HUES64 (cell line): ENCODE data around the gene ST3GAL4.
"Not testable (repeated sequence)": the region's sequence is repeated elsewhere in the genome, so short reads cannot be mapped to it uniquely, and the experiment has no call there.

Source experiments
- H3K27ac ChIP-seq: 2 replicates; pipeline ENCODE4 v1.7.0; 2013; ENCODE audit warnings: low read depth, low read length, inconsistent platforms
- H3K27me3 ChIP-seq: 2 replicates; pipeline ENCODE4 v1.6.1; 2013; ENCODE audit warnings: mild to moderate bottlenecking, low read length; ENCODE audit not compliant: insufficient read depth
- H3K36me3 ChIP-seq: 2 replicates; pipeline ENCODE4 v1.6.1; 2013; ENCODE audit warnings: mild to moderate bottlenecking, low read length; ENCODE audit not compliant: insufficient read depth
- H3K4me1 ChIP-seq: 2 replicates; pipeline ENCODE4 v1.6.1; 2013; ENCODE audit warnings: mild to moderate bottlenecking, low read length, moderate library complexity; ENCODE audit not compliant: insufficient read depth
- H3K4me3 ChIP-seq: 2 replicates; pipeline ENCODE4 v1.5.1; 2013; ENCODE audit warnings: mild to moderate bottlenecking, low read length, moderate library complexity
- H3K9ac ChIP-seq: 2 replicates; pipeline ENCODE4 v1.6.1; 2013; ENCODE audit warnings: mild to moderate bottlenecking, low read depth, low read length
- H3K9me3 ChIP-seq: 2 replicates; pipeline ENCODE4 v1.6.1; 2013; ENCODE audit warnings: low read depth, low read length; ENCODE audit not compliant: insufficient read depth
- WGBS: fragments of 150-250, 120-280 bp; methylation state at CpG from one replicate; pipeline ENCODE4 v1.1.7; 2013; ENCODE audit warnings: missing lambda C conversion rate; 5-methylcytosine and 5-hydroxymethylcytosine counted together

The ST3GAL4 gene

GRCh38 chr11:126393143-126393542 is 37.7 kb downstream of the ST3GAL4 start:
- H3K4me3 ChIP-seq = no peak overlapping the region
- no peaks in the 10 kb centered on the region; the same call in 1 of the 2 replicates for H3K4me1 ChIP-seq
- no peak overlapping the region for H3K27ac ChIP-seq
- H3K27me3 ChIP-seq = no peaks in the 10 kb centered on the region
- H3K9ac ChIP-seq = no peak overlapping the region
- H3K9me3 ChIP-seq = no peaks in the 10 kb centered on the region
- no peaks in the 10 kb centered on the region for H3K36me3 ChIP-seq
- WGBS = 87% methylated on average over 5 of the region's 5 CpGs

- Histone ChIP-seq H3K4me3 (no peak overlapping the region), H3K27me3 (no peaks in the 10 kb centered on the region), H3K27ac (no peak overlapping the region), H3K4me1 (no peaks in the 10 kb centered on the region; the same call in 1 of the 2 replicates), H3K9me3 (no peaks in the 10 kb centered on the region), H3K36me3 (no peaks in the 10 kb centered on the region), H3K9ac (no peak overlapping the region)
- WGBS = 95% methylated on average over 3 of the region's 3 CpGs
Measured at GRCh38 chr11:126394036-126394435, 38.5 kb downstream of the ST3GAL4 start.

GRCh38 chr11:126394634-126395072 is 39.2 kb downstream of the ST3GAL4 start:
- H3K27me3 ChIP-seq, H3K4me1 ChIP-seq, H3K4me3 ChIP-seq, H3K9ac ChIP-seq, H3K27ac ChIP-seq, H3K36me3 ChIP-seq, H3K9me3 ChIP-seq: not testable (repeated sequence)
- 93% methylated on average over 5 of the region's 7 CpGs for WGBS

DNA sequence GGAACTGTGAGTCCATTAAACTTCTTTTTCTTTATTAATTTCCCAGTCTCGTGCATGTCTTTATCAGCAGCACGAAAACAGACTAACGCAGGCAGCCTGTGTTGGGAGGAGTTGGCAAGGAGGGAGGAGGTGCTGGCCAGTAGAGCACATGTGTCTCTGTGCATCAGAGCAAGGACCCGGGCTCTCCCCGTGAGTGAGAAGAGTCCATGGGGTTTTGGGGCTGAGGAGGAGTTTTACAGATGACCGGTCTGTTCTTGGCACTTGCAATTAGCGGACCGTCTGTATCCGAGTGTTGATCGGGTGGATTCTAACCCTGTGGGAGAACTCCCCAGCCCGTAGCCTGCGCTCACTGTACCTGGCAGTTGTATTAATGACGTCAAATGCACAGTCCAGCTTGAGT is 40.3 kb downstream of the ST3GAL4 start:
- H3K27ac ChIP-seq, H3K4me1 ChIP-seq, H3K4me3 ChIP-seq, H3K36me3 ChIP-seq, H3K9ac ChIP-seq, H3K27me3 ChIP-seq, H3K9me3 ChIP-seq: not testable (repeated sequence)
- WGBS = 97% methylated on average over 6 of the region's 13 CpGs

- not testable (repeated sequence) for H3K36me3 ChIP-seq, H3K27me3 ChIP-seq, H3K4me3 ChIP-seq, H3K9me3 ChIP-seq, H3K9ac ChIP-seq, H3K4me1 ChIP-seq, H3K27ac ChIP-seq
- WGBS = 94% methylated on average over 15 of the region's 15 CpGs
Measured at GRCh38 chr11:126396266-126396665, 40.8 kb downstream of the ST3GAL4 start.

- H3K4me3 ChIP-seq = no peak overlapping the region
- H3K27me3 ChIP-seq = no peaks in the 10 kb centered on the region
- 96% methylated on average over 4 of the region's 4 CpGs for WGBS
- H3K4me1 ChIP-seq = no peaks in the 10 kb centered on the region; the same call in 1 of the 2 replicates
- H3K36me3 ChIP-seq = no peaks in the 10 kb centered on the region
- H3K9me3 ChIP-seq = 0 out of 2 replicates have a peak, but pooled peaks cover 3% of the 10 kb centered on the region
- no peak overlapping the region for H3K9ac ChIP-seq
- no peak overlapping the region for H3K27ac ChIP-seq
Measured at GRCh38 chr11:126396965-126397364, 41.5 kb downstream of the ST3GAL4 start.

GRCh38 chr11:126398296-126398695 is 42.8 kb downstream of the ST3GAL4 start:
- H3K4me1 ChIP-seq = peaks cover 7% of the 10 kb centered on the region
- 0 out of 2 replicates have a peak, but pooled peaks cover 3% of the 10 kb centered on the region for H3K9me3 ChIP-seq
- WGBS = 94% methylated on average over 4 of the region's 4 CpGs
- H3K9ac ChIP-seq = no peak overlapping the region
- H3K27me3 ChIP-seq = no peaks in the 10 kb centered on the region
- H3K36me3 ChIP-seq = no peaks in the 10 kb centered on the region
- H3K4me3 ChIP-seq = no peak overlapping the region
- no peak overlapping the region for H3K27ac ChIP-seq

DNA sequence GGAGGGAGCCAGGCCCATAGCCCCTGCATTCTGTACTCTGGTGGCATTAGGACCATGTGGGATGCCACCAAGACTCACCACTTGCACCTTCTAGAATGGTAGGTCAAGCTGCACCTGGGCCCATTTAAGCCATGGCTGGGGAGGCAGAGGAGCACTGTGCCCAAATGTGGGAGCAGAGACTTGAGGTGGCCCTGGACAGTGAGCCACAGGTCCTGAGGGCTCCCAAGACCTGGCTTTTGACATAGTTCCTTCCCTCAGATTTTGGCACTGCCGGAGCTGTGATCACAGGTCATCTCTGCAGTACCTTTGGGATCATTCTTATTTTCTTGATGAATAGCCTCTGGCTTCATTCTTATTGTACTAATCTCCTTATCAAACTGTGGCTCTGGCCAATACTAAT is 43.2 kb downstream of the ST3GAL4 start:
- 0 out of 2 replicates have a peak, but pooled peaks cover 3% of the 10 kb centered on the region for H3K9me3 ChIP-seq
- no peak overlapping the region for H3K27ac ChIP-seq
- no peaks in the 10 kb centered on the region for H3K36me3 ChIP-seq
- no peaks in the 10 kb centered on the region for H3K27me3 ChIP-seq
- H3K4me3 ChIP-seq = no peak overlapping the region
- H3K9ac ChIP-seq = no peak overlapping the region
- WGBS = 100% methylated on average over 1 of the region's 1 CpG
- H3K4me1 ChIP-seq = peaks cover 11% of the 10 kb centered on the region

- H3K27me3 ChIP-seq = no peaks in the 10 kb centered on the region
- H3K9me3 ChIP-seq = 0 out of 2 replicates have a peak, but pooled peaks cover 3% of the 10 kb centered on the region
- no peak overlapping the region for H3K27ac ChIP-seq
- H3K4me3 ChIP-seq = no peak overlapping the region
- peaks cover 23% of the 10 kb centered on the region for H3K4me1 ChIP-seq
- no peaks in the 10 kb centered on the region for H3K36me3 ChIP-seq
- no peak overlapping the region for H3K9ac ChIP-seq
Measured at GRCh38 chr11:126400019-126400418, 44.5 kb downstream of the ST3GAL4 start.

GRCh38 chr11:126400479-126400878 is 45.0 kb downstream of the ST3GAL4 start:
- Histone ChIP-seq H3K4me3 (no peak overlapping the region), H3K9me3 (0 out of 2 replicates have a peak, but pooled peaks cover 3% of the 10 kb centered on the region), H3K36me3 (no peaks in the 10 kb centered on the region), H3K27me3 (no peaks in the 10 kb centered on the region), H3K4me1 (peaks cover 23% of the 10 kb centered on the region), H3K9ac (no peak overlapping the region), H3K27ac (no peak overlapping the region)
- 92% methylated on average over 6 of the region's 6 CpGs for WGBS

- peaks cover 9% of the 10 kb centered on the region for H3K36me3 ChIP-seq
- no peak overlapping the region for H3K4me3 ChIP-seq
- H3K9ac ChIP-seq = 0 out of 2 replicates have a peak overlapping the region, but pooled peaks have one; percentile 16
- 0 out of 2 replicates have a peak, but pooled peaks cover 3% of the 10 kb centered on the region for H3K9me3 ChIP-seq
- peaks cover 23% of the 10 kb centered on the region for H3K4me1 ChIP-seq
- WGBS = 81% methylated on average over 15 of the region's 15 CpGs
- no peaks in the 10 kb centered on the region for H3K27me3 ChIP-seq
- H3K27ac ChIP-seq = no peak overlapping the region
Measured at GRCh38 chr11:126403022-126403581, 47.6 kb downstream of the ST3GAL4 start.

GRCh38 chr11:126403658-126404057 is 48.2 kb downstream of the ST3GAL4 start:
- Histone ChIP-seq H3K27me3 (no peaks in the 10 kb centered on the region), H3K9me3 (0 out of 2 replicates have a peak, but pooled peaks cover 3% of the 10 kb centered on the region), H3K27ac (no peak overlapping the region), H3K36me3 (peaks cover 14% of the 10 kb centered on the region), H3K4me1 (peaks cover 23% of the 10 kb centered on the region), H3K9ac (0 out of 2 replicates have a peak overlapping the region, but pooled peaks have one; percentile 16), H3K4me3 (no peak overlapping the region)
- 88% methylated on average over 8 of the region's 8 CpGs for WGBS
